Astrocyte of the spinal cord (primary cell): ENCODE results near the gene NXN.

ENCODE experiments used
- DNase-seq: peaks from one replicate; pipeline ENCODE4 v3.0.0; 2011; ENCODE audit warnings: low read depth, low spot score
- H3K4me3 ChIP-seq: 2 replicates; pipeline ENCODE4 v1.5.1; 2011; ENCODE audit warnings: low read depth, mild to moderate bottlenecking, low read length, moderate library complexity
- in situ Hi-C: cut with HindIII; loops from 2 replicates; pipeline ENCODE4 v1.10.0; 2017; ENCODE audit warnings: low sequenced_read_pairs
- TF ChIP-seq, protein P1 (sequence below): IDR thresholded peaks from 2 replicates; pipeline ENCODE4 v1.5.1; 2012; ENCODE audit warnings: low read depth, mild to moderate bottlenecking, low read length, inconsistent platforms

Gene NXN

DNA sequence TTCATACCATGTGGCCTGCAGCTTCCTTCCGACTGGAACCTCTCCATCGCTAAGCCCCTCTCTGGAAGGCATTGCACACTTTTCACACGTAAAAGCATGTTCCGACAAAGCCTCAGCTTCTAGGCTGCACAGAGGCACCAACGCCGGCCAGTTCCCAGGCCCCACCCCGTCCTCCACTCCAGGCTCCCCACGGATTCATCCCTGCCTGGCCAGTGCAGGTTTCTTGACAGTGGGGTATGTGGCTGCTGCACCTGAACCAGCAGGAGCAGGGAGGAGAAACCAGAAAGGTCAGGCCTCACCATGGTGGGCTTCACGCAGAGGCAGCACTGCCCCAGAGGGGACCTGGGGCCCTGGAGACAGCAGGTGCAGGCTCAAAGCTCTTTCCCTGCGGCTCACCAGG is 31.6 kb upstream of the NXN start:
- in situ Hi-C loops: no loop called here
- DNase-seq: no peak
- TF ChIP-seq, protein P1, sequence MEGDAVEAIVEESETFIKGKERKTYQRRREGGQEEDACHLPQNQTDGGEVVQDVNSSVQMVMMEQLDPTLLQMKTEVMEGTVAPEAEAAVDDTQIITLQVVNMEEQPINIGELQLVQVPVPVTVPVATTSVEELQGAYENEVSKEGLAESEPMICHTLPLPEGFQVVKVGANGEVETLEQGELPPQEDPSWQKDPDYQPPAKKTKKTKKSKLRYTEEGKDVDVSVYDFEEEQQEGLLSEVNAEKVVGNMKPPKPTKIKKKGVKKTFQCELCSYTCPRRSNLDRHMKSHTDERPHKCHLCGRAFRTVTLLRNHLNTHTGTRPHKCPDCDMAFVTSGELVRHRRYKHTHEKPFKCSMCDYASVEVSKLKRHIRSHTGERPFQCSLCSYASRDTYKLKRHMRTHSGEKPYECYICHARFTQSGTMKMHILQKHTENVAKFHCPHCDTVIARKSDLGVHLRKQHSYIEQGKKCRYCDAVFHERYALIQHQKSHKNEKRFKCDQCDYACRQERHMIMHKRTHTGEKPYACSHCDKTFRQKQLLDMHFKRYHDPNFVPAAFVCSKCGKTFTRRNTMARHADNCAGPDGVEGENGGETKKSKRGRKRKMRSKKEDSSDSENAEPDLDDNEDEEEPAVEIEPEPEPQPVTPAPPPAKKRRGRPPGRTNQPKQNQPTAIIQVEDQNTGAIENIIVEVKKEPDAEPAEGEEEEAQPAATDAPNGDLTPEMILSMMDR: no peak
- no peak overlapping the region for H3K4me3 ChIP-seq

DNA sequence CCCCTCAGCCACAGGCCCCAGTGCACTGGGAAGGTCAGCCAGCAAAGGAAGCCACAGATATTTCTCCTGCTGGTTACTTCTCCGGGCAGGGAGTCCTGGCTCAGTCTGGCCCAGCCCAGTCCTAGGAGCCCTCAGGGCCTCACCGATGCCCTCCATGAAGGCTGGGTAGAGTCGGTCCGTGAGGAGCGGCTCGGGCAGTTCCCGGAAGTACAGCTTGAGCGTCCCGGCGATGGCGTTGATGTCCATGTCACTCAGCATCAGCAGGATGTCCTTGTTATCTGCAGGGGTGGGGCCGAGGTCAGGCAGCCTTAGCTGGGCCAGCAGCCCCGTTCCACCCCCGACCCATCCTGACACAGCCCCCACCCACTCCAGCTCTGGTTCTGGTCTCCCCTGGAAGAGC is 31.0 kb upstream of the NXN start:
- in situ Hi-C loops: no loop called here
- DNase-seq: no peak
- TF ChIP-seq, protein P1: no peak
- H3K4me3 ChIP-seq: no peak overlapping the region

DNA sequence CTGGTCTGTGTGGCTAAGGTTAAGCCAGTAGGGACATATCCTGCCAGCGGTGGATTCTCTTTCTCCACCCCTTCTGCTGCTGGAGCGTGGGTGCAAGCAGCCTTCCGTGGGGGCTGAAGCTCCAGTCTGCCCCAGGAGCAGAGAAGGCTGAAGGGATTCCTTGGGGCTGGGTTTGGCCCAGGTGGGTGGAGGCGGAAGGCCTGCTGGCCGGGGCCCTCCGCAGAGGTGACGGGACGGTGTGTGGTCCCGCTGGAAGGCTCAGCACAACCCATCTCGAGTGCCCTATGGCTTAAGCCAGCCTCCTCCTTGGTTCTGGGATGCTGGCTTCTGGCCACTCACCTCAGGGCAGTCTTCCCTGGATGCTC is 30.5 kb upstream of the NXN start:
- in situ Hi-C loops: no loop called here
- no peak for DNase-seq
- H3K4me3 ChIP-seq: no peak overlapping the region
- TF ChIP-seq, protein P1: no peak

DNA sequence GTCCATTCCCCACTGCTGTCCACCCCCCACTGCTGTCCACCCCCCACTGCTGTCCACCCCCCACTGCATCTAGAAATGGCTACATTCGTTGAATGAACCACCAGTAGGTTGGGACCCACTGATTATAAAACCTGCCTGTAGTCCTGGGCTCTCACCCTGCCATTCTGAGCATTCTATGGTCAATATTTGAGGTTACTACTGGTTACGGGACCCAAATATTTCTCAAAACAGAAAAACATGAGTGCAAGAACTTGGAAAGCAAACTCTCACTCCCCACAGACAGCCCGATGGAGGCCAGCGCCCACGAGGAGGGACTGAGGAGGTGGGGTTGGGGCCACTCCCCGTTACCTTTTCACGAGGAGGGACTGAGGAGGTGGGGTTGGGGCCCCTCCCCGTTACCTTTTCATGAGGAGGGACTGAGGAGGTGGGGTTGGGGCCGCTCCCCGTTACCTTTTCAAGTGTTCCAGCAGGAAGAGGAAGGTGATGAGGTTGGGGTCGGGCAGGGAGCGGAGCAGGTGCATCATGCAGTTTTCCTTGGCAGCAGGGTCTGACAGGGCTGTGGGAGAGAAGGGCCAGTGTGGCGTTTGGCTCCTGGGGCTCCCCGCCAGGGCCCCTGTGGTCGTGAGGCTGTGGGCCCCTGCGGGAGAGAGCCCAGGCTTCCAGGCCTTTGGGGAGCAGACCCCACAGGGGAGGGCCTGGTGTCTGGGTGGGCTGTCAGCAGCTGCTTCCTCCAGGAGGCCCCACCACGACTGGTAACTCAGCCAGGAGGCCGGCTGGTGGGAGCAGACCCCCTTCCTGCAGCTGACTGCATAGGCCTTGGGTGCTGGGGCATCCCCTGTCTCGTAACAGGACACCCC is 29.9 kb upstream of the NXN start:
- no peak overlapping the region for H3K4me3 ChIP-seq
- TF ChIP-seq, protein P1: no peak
- in situ Hi-C loops: no loop called here
- no peak for DNase-seq

DNA sequence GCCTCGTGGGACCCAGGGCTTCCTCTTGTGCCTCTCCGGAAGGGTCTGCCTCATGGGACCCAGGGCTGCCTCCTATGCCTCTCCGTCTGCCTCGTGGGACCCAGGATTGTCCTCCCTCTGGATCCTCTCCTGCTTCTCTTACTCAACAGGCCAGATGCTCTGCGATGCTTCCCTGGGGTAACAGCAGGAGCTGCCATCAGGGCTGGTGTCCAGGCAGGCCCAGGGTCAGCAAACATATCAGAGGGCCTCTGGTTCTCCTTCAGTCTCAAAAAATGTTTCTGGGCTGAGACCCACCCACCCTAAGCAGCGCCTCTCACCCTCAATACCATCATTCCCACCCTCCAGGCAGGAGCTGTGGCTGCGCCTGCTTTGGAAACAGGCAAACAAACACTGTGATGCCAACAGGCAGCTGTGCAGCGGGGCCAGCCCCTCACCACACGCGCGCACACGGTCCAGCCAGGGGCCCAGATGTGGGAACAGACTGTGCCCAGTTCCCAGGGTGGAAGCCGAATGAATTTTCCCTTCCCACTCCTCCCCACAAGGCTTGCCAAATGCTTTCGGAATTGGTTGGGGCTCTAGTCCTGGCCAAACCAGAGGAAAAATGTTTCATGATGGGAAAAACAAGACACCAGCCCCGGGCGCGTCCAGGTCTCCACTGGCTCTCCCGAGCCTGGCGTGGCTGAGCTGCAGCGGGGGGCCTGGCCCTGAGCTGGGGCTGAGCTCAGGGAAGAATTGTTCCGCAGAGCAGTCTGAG is 28.6 kb upstream of the NXN start:
- TF ChIP-seq, protein P1: no peak
- in situ Hi-C loops: no loop called here
- DNase-seq: no peak
- H3K4me3 ChIP-seq: no peak overlapping the region

DNA sequence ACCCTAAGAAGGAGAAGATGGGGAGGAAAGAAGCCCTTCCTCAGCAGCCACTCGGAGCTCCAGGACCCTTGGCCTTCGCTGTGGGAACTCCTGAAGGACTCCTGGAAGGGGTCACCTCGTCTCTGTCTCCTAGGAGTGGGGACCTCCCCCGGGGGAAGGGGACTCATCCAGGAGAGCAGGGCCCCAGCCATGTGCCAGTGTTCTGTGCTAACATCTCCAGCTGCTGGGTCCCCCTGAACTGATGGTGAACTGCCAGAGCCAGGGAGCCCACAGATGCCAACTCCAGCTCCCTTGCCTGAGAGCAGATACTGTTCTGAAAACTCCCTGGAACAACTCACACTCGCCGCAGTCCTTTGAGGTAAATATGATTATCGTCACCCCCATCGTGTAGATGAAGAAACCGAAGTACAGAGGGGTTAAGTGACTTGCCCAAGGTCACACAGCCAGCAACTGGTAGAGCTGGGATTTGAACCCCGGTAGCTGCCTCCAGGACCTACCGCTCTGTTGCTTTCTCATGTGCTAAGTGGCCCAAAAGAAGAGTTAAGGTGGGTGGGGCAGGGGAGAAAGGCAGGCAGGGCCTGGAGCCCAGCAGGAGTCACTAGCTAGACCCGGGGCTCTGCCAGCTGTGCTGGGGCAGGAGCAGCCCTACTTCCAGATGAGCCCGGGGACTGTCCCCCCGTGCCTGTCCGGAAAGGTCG is 27.9 kb upstream of the NXN start:
- TF ChIP-seq, protein P1: no peak
- H3K4me3 ChIP-seq: no peak overlapping the region
- no peak for DNase-seq
- in situ Hi-C loops: no loop called here
